ENCODE data around the gene TRIM63.

The TRIM63 gene

DNA sequence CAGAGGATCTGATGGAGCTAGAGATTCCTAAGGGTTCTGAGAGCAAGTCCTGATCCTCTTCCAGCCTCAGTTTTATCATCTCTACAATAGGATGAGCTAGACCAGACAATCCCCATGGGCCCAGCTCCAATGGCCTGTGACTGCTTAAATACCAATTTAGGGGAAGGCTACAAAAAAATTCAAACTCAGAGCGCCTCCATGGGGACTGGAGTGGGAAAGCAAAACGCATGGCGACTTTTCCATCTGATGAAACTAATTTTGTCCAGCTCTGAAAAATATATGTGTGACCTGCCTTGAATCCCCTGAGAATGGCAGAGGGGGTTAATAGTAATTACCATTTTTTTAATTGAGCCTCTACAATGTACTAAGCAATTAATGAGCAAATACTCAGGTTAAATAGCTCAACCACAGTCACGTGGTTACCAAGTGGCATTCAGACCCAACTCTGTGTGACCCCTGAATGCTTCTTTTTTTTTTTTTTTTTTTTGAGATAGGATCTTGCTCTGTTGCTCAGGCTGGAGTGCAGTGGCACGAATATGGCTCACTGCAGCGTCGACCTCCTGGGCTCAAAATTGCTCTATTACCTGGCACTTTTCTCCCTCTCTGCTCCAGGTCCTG, 37.5 kb downstream of the TRIM63 start:
- Histone ChIP-seq H3K4me3 (replicated peaks; ENCODE audit: low read depth, low read length) (no peak overlapping the region), H3K27me3 (replicated peaks; ENCODE audit: control insufficient read depth, insufficient read depth, low read length) (no peaks in the 10 kb centered on the region; the same call in 1 of the 2 replicates), H3K36me3 (ENCODE audit: control insufficient read depth, insufficient read depth, low read length) (no peaks in the 10 kb centered on the region)
- TF ChIP-seq, protein P1, sequence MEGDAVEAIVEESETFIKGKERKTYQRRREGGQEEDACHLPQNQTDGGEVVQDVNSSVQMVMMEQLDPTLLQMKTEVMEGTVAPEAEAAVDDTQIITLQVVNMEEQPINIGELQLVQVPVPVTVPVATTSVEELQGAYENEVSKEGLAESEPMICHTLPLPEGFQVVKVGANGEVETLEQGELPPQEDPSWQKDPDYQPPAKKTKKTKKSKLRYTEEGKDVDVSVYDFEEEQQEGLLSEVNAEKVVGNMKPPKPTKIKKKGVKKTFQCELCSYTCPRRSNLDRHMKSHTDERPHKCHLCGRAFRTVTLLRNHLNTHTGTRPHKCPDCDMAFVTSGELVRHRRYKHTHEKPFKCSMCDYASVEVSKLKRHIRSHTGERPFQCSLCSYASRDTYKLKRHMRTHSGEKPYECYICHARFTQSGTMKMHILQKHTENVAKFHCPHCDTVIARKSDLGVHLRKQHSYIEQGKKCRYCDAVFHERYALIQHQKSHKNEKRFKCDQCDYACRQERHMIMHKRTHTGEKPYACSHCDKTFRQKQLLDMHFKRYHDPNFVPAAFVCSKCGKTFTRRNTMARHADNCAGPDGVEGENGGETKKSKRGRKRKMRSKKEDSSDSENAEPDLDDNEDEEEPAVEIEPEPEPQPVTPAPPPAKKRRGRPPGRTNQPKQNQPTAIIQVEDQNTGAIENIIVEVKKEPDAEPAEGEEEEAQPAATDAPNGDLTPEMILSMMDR (IDR thresholded peaks at IDR 0.05; ENCODE audit: insufficient read depth, low read length, poor library complexity, severe bottlenecking): no peak
- DNase-seq (ENCODE audit: extremely low read depth, insufficient read length): no peak

DNA sequence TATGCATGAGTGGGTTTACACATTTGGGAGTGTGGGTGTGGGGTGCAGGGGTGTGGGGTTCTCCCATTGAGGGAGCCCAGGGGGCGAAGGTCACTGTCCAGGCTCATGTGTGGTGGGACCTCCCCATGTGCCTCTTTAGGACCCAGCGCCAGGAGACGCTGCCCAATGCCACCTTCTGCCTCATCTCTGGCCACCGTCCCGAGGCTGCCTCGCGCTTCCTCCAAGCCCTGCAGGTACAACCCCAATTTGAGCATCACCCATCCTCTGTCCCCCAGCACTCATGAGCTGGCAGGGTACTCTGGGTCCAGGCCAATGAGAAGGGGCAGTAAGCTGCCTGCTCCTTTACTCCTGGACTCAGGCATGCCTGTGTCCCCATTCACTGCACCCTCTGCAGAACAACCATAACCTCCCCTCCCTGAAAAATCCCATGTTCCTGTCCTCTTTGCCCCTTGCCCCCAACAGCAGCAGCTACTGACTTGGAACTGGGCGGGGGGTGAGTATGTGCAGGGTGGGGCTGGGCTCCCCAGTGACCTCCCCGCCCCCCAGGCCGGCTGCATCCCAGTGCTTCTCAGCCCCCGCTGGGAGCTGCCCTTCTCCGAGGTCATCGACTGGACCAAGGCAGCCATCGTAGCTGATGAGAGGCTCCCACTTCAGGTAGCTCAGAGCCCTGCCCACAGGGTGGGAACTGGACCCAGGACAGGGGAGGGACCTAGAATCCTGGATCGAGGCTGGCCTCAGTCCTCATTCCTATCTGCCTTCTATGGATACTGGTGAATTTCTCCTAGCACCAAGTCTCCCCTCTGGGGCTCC, 38.2 kb downstream of the TRIM63 start:
- Histone ChIP-seq H3K36me3 (ENCODE audit: control insufficient read depth, insufficient read depth, low read length) (no peaks in the 10 kb centered on the region), H3K4me3 (replicated peaks; ENCODE audit: low read depth, low read length) (no peak overlapping the region), H3K27me3 (replicated peaks; ENCODE audit: control insufficient read depth, insufficient read depth, low read length) (no peaks in the 10 kb centered on the region; the same call in 1 of the 2 replicates)
- no peak for DNase-seq (ENCODE audit: extremely low read depth, insufficient read length)
- TF ChIP-seq, protein P1 (IDR thresholded peaks at IDR 0.05; ENCODE audit: insufficient read depth, low read length, poor library complexity, severe bottlenecking): no peak

DNA sequence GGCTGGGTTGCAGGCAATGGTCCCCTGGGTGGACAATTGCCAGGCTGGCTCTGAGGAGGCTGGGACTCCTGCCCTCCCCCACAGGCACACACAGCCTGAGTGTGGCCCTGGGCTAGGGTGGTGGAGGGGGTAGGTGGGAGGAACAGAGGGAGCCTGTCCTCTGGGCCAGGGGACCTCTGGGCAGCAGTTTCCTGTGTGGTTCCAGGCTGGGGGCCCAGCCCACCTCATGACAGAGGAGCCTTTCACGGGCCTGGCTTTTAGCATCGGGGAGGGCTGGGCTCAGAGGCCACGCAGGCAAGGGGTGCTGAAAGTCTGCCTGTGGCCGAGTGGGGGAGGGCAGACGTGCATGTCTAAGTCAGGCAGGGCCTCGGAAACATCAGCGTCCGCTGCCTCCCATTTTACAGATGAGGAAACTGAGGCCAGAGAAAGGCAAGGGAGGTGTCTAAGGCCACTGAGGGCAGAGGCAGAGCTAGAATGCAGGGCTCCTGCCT, 38.9 kb downstream of the TRIM63 start:
- Histone ChIP-seq H3K36me3 (ENCODE audit: control insufficient read depth, insufficient read depth, low read length) (no peaks in the 10 kb centered on the region), H3K27me3 (replicated peaks; ENCODE audit: control insufficient read depth, insufficient read depth, low read length) (peaks cover 2% of the 10 kb centered on the region; the same call in 1 of the 2 replicates), H3K4me3 (replicated peaks; ENCODE audit: low read depth, low read length) (no peak overlapping the region)
- no peak for DNase-seq (ENCODE audit: extremely low read depth, insufficient read length)
- TF ChIP-seq, protein P1 (IDR thresholded peaks at IDR 0.05; ENCODE audit: insufficient read depth, low read length, poor library complexity, severe bottlenecking): no peak

DNA sequence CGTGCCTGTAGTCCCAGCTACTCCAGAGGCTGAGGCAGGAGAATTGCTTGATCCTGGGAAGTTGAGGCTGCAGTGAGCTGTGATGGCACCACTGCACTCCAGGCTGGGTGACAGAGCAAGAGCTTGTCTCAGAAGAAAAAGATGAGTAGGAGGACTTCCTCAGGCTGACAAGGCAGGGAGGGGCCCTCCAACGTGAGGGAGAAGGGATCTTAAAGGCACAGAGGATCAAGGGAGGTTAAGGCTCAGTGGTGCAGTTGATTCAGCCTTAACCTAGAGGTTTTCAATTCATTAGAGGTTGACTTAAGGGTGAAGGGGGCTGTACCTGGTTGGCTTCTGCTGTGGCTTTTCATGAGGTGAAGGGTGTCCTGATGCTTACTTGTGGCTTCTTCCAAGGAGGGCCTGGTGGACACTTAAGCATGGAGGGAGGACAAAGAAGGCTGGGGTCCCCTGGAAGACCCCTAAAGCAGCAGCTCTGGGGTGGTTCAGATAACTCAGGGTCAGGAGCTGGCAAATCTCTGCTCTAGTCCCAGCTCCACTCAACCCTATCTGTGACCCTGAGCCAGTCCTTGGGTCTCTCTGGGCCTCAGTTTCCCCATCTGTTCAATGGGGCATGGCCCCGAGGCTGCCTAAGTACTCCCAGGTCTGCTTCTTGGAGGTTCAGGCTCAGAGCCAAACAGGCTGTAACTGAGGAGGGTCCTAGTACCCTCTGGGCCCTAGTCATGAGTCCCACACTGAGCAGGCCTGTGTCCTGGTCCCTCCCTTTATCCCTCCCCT, 39.5 kb downstream of the TRIM63 start:
- TF ChIP-seq, protein P1 (IDR thresholded peaks at IDR 0.05; ENCODE audit: insufficient read depth, low read length, poor library complexity, severe bottlenecking): no peak
- Histone ChIP-seq H3K4me3 (replicated peaks; ENCODE audit: low read depth, low read length) (no peak overlapping the region), H3K27me3 (replicated peaks; ENCODE audit: control insufficient read depth, insufficient read depth, low read length) (peaks cover 2% of the 10 kb centered on the region; the same call in 1 of the 2 replicates), H3K36me3 (ENCODE audit: control insufficient read depth, insufficient read depth, low read length) (no peaks in the 10 kb centered on the region)
- no peak for DNase-seq (ENCODE audit: extremely low read depth, insufficient read length)

DNA sequence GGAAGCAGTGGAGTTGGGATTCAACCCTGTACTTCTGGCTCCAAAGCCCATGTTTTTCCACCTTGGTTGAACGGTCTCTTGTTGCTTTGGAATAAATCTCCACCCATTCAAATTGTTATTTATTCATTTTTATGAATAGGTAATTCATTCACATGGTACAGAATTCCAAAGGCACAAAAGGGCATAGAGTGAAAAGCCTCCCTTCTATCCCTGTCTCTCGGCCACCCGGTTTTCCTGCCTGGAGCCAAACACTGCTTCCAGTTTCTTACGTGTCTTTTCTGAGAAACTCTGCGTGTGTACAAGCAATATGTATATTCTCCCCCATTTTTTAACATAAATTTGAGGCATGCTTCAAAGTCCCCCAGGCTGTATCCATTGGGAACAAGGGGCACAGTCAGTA, 41.9 kb downstream of the TRIM63 start:
- Histone ChIP-seq H3K4me3 (replicated peaks; ENCODE audit: low read depth, low read length) (no peak overlapping the region), H3K27me3 (replicated peaks; ENCODE audit: control insufficient read depth, insufficient read depth, low read length) (peaks cover 2% of the 10 kb centered on the region; the same call in 1 of the 2 replicates), H3K36me3 (ENCODE audit: control insufficient read depth, insufficient read depth, low read length) (no peaks in the 10 kb centered on the region)
- TF ChIP-seq, protein P1 (IDR thresholded peaks at IDR 0.05; ENCODE audit: insufficient read depth, low read length, poor library complexity, severe bottlenecking): no peak
- no peak for DNase-seq (ENCODE audit: extremely low read depth, insufficient read length)

All from GM06990 (cell line).